ENCODE data around the gene EPN3.

- no peak for TF ChIP-seq CTCF (conservative IDR thresholded peaks at IDR 0.05; ENCODE audit: low read depth, low read length)
- TF ChIP-seq EZH2 (IDR thresholded peaks at IDR 0.05; ENCODE audit: low read length, unreplicated experiment): no peak
Observed at GRCh38 chr17:50586421-50587247, 54.1 kb downstream of the EPN3 start.

All from PC-3 (cell line).